ENCODE data around the gene EIF2A. TPM values are rescaled to one million over a fixed set of nuclear protein-coding genes. Genes with fewer than 3 reads are reported as not detected.
A peak's percentile ranks its signal among the peaks of the same experiment; 100 is the strongest.

Gene EIF2A
- total and polyA plus RNA-seq, 2 of the 13 experiments (the other 11 are each of a cell fraction or from before 2014, with no cell fraction given), result 124 to 139 TPM

- TF ChIP-seq PLSCR1 (CRISPR knock-in tag; IDR thresholded peaks at IDR 0.05; ENCODE audit: borderline replicate concordance) (peak; percentile 95; the same call in 1 of the 2 replicates), ZNF512B (CRISPR knock-in tag; IDR thresholded peaks at IDR 0.05; ENCODE audit: borderline replicate concordance) (peak; percentile 45; the same call in 1 of the 2 replicates), ZNF18 (CRISPR knock-in tag; IDR thresholded peaks at IDR 0.05; ENCODE audit: insufficient replicate concordance) (peak; percentile 44), DRAP1 (CRISPR knock-in tag; IDR thresholded peaks at IDR 0.05) (peak; percentile 88), REST (IDR thresholded peaks at IDR 0.05; ENCODE audit: borderline replicate concordance in 1 of 2, low read depth in 1 of 2, low read length in 2 of 2) (peak in 1 of 2 experiments; percentile 54; a peak in 2 of 4 replicates), HES4 (CRISPR knock-in tag; IDR thresholded peaks at IDR 0.05; ENCODE audit: borderline replicate concordance) (peak; percentile 79; the same call in 1 of the 2 replicates), SOX13 (IDR thresholded peaks at IDR 0.05) (no peak), SOX13 (CRISPR knock-in tag; conservative IDR thresholded peaks at IDR 0.05 in 1 of 2, IDR thresholded peaks at IDR 0.05 in 1 of 2) (no peak), ATF6 (CRISPR knock-in tag; conservative IDR thresholded peaks at IDR 0.05) (no peak), ZNF850 (CRISPR knock-in tag; conservative IDR thresholded peaks at IDR 0.05) (no peak), IKZF5 (CRISPR knock-in tag; IDR thresholded peaks at IDR 0.05) (peak; percentile 82; the same call in 1 of the 2 replicates), RFXANK (CRISPR knock-in tag; IDR thresholded peaks at IDR 0.05) (no peak; the same call in 1 of the 2 replicates)
These were observed 56.8 kb downstream of the EIF2A start, which contains the start of gene SELENOT (continued) for GRCh38 chr3:150603153-150603979.
